ENCODE results near the gene ERICH6B. TPM values are rescaled to one million over a fixed set of nuclear protein-coding genes. Genes with fewer than 3 reads are reported as not detected.
A peak's percentile ranks its signal among the peaks of the same experiment; 100 is the strongest.

The ERICH6B gene
- total and polyA plus RNA-seq, 8 donors = not detected

GRCh38 chr13:45518525-45519245 lies 96.9 kb downstream of the ERICH6B start:
- no peaks in the 10 kb centered on the region for H3K27me3 ChIP-seq
- intact Hi-C loops (cut with DNase I; ENCODE audit: low total_unique reads) = no loop called here
- 22 to 50% (median 43%) methylated on average over 4 of the region's 4 CpGs for WGBS, 5 donors
- peaks cover 50 to 87% (median 82%) of the 10 kb centered on the region in 4 donors for H3K36me3 ChIP-seq
- TF ChIP-seq CTCF (IDR thresholded peaks at IDR 0.05) = no peak
- no peak for TF ChIP-seq POLR2A (IDR thresholded peaks at IDR 0.05)
- no peak for TF ChIP-seq EP300 (IDR thresholded peaks at IDR 0.05)
- TF ChIP-seq POLR2AphosphoS5 (IDR thresholded peaks at IDR 0.05) = no peak
- H3K4me3 ChIP-seq = no peak overlapping the region
- peaks cover 0 to 15% (median 8%) of the 10 kb centered on the region in 4 donors for H3K4me1 ChIP-seq
- no peaks in the 10 kb centered on the region for H3K9me3 ChIP-seq
- peak overlapping the region in 2 of 5 donors; percentile 5 to 32 for H3K27ac ChIP-seq
- DNase-seq = no peak

GRCh38 chr13:45516757-45517156 lies 98.8 kb downstream of the ERICH6B start:
- Histone ChIP-seq H3K9me3 (no peaks in the 10 kb centered on the region), H3K4me3 (no peak overlapping the region), H3K36me3 (peaks cover 61 to 92% (median 89%) of the 10 kb centered on the region in 4 donors), H3K4me1 (peaks cover 0 to 19% (median 5%) of the 10 kb centered on the region in 4 donors), H3K27ac (no peak overlapping the region), H3K27me3 (no peaks in the 10 kb centered on the region)
- no peak for TF ChIP-seq EP300 (IDR thresholded peaks at IDR 0.05)
- TF ChIP-seq POLR2AphosphoS5 (IDR thresholded peaks at IDR 0.05) = no peak
- no peak for TF ChIP-seq CTCF (IDR thresholded peaks at IDR 0.05)
- intact Hi-C loops (cut with DNase I; ENCODE audit: low total_unique reads) = no loop called here
- DNase-seq = no peak
- WGBS, 5 donors = 65 to 81% (median 71%) methylated on average over 2 of the region's 2 CpGs

- WGBS, 5 donors = 65 to 79% (median 70%) methylated on average over 1 of the region's 1 CpG
- H3K4me3 ChIP-seq = no peak overlapping the region
These were observed 103.4 kb downstream of the ERICH6B start for GRCh38 chr13:45512098-45512496.

More at GRCh38 chr13:45512098-45512496, 103.4 kb downstream of the ERICH6B start:
- intact Hi-C loops (cut with DNase I; ENCODE audit: low total_unique reads) = no loop called here
- Histone ChIP-seq H3K27ac (peak overlapping the region in 2 of 5 donors; percentile 1 to 14), H3K36me3 (peaks cover 40 to 93% (median 93%) of the 10 kb centered on the region in 4 donors), H3K27me3 (no peaks in the 10 kb centered on the region), H3K4me1 (peaks cover 0 to 7% (median 3%) of the 10 kb centered on the region in 4 donors), H3K9me3 (no peaks in the 10 kb centered on the region)
- DNase-seq = no peak
- TF ChIP-seq EP300 (IDR thresholded peaks at IDR 0.05) = no peak
- no peak for TF ChIP-seq POLR2A (IDR thresholded peaks at IDR 0.05)
- TF ChIP-seq POLR2AphosphoS5 (IDR thresholded peaks at IDR 0.05) = no peak
- TF ChIP-seq CTCF (IDR thresholded peaks at IDR 0.05) = no peak

Measured in stomach (tissue), 9 donors.